IgD-negative memory B cell (primary cell): ENCODE data around the gene C1S. TPM values are rescaled to one million over a fixed set of nuclear protein-coding genes. Genes with fewer than 3 reads are reported as not detected.

ENCODE experiments used
- H3K27ac Mint-ChIP-seq, 3 donors: one replicate each; pipeline ENCODE4 v1.8.0; 2020 to 2022; ENCODE audit warnings: mild to moderate bottlenecking in 3 of 3, mixed read lengths in 3 of 3, moderate library complexity in 1 of 3
- H3K27me3 Mint-ChIP-seq: one replicate; pipeline ENCODE4 v1.8.0; 2021; ENCODE audit warnings: mixed read lengths
- H3K36me3 Mint-ChIP-seq: one replicate; pipeline ENCODE4 v1.8.0; 2020; ENCODE audit warnings: mild to moderate bottlenecking, mixed read lengths
- H3K4me1 Mint-ChIP-seq, 3 donors: one replicate each; pipeline ENCODE4 v1.8.0; 2020 to 2022; ENCODE audit warnings: mixed read lengths in 3 of 3, mild to moderate bottlenecking in 1 of 3
- H3K4me3 Mint-ChIP-seq, 4 donors: one replicate each; pipeline ENCODE4 v1.8.0; 2020 to 2022; ENCODE audit warnings: mild to moderate bottlenecking in 4 of 4, mixed read lengths in 4 of 4, moderate library complexity in 3 of 4
- H3K9me3 Mint-ChIP-seq, 3 donors: one replicate each; pipeline ENCODE4 v1.8.0; 2020 to 2021; ENCODE audit warnings: mixed read lengths in 3 of 3, mild to moderate bottlenecking in 1 of 3
- polyA plus RNA-seq: library from polyadenylated mRNA; unstranded; fragments of 300-500 nt; fragmentation: Illumina TruSeq; gene quantifications from one replicate; pipeline ENCODE4 v1.2.3, GENCODE V29; 2021

Gene C1S
- polyA plus RNA-seq, 1 donor from 2014 or later, result not detected

GRCh38 chr12:7112041-7112440 lies 51.5 kb downstream of the C1S start:
- H3K36me3 Mint-ChIP-seq, result no peaks in the 10 kb centered on the region
- H3K4me1 Mint-ChIP-seq, result peaks cover 10 to 21% (median 11%) of the 10 kb centered on the region in 3 donors
- H3K9me3 Mint-ChIP-seq, result no peaks in the 10 kb centered on the region
- no peaks in the 10 kb centered on the region for H3K27me3 Mint-ChIP-seq
- H3K27ac Mint-ChIP-seq, result no peak overlapping the region
- H3K4me3 Mint-ChIP-seq, result no peak overlapping the region

GRCh38 chr12:7113389-7113871 lies 52.9 kb downstream of the C1S start:
- Mint-ChIP-seq H3K9me3 (no peaks in the 10 kb centered on the region), H3K27ac (peak overlapping the region in 1 of 3 donors; percentile 18), H3K27me3 (no peaks in the 10 kb centered on the region), H3K4me1 (peaks cover 6 to 16% (median 6%) of the 10 kb centered on the region in 3 donors), H3K36me3 (no peaks in the 10 kb centered on the region), H3K4me3 (peak overlapping the region in 2 of 4 donors; percentile 61 to 72)

GRCh38 chr12:7114008-7114407 lies 53.5 kb downstream of the C1S start:
- H3K27ac Mint-ChIP-seq, result peak overlapping the region in 1 of 3 donors; percentile 20
- no peaks in the 10 kb centered on the region for H3K9me3 Mint-ChIP-seq
- no peaks in the 10 kb centered on the region for H3K36me3 Mint-ChIP-seq
- no peaks in the 10 kb centered on the region for H3K27me3 Mint-ChIP-seq
- H3K4me3 Mint-ChIP-seq, result no peak overlapping the region
- H3K4me1 Mint-ChIP-seq, result peaks cover 6 to 16% (median 6%) of the 10 kb centered on the region in 3 donors

- H3K36me3 Mint-ChIP-seq, result no peaks in the 10 kb centered on the region
- no peaks in the 10 kb centered on the region for H3K27me3 Mint-ChIP-seq
- no peaks in the 10 kb centered on the region for H3K9me3 Mint-ChIP-seq
- H3K4me3 Mint-ChIP-seq, result no peak overlapping the region
- peaks cover 4 to 8% (median 6%) of the 10 kb centered on the region in 3 donors for H3K4me1 Mint-ChIP-seq
- no peak overlapping the region for H3K27ac Mint-ChIP-seq
Observed at GRCh38 chr12:7114851-7115250, 54.3 kb downstream of the C1S start.

- H3K27me3 Mint-ChIP-seq, result no peaks in the 10 kb centered on the region
Observed at GRCh38 chr12:7116196-7116595, 55.7 kb downstream of the C1S start.

GRCh38 chr12:7116916-7117315 lies 56.4 kb downstream of the C1S start:
- Mint-ChIP-seq H3K4me3 (no peak overlapping the region), H3K27ac (no peak overlapping the region), H3K27me3 (no peaks in the 10 kb centered on the region), H3K4me1 (peaks cover 4 to 6% (median 5%) of the 10 kb centered on the region in 3 donors), H3K36me3 (no peaks in the 10 kb centered on the region), H3K9me3 (no peaks in the 10 kb centered on the region)

More at GRCh38 chr12:7116196-7116595, 55.7 kb downstream of the C1S start:
- H3K4me3 Mint-ChIP-seq, result no peak overlapping the region
- no peaks in the 10 kb centered on the region for H3K9me3 Mint-ChIP-seq
- H3K4me1 Mint-ChIP-seq, result peaks cover 4 to 6% (median 4%) of the 10 kb centered on the region in 3 donors
- no peak overlapping the region for H3K27ac Mint-ChIP-seq
- no peaks in the 10 kb centered on the region for H3K36me3 Mint-ChIP-seq

GRCh38 chr12:7117670-7118069 lies 57.2 kb downstream of the C1S start:
- Mint-ChIP-seq H3K4me3 (no peak overlapping the region), H3K4me1 (peaks cover 4 to 6% (median 5%) of the 10 kb centered on the region in 3 donors), H3K27ac (no peak overlapping the region), H3K27me3 (no peaks in the 10 kb centered on the region), H3K9me3 (no peaks in the 10 kb centered on the region), H3K36me3 (no peaks in the 10 kb centered on the region)

GRCh38 chr12:7118881-7119280 lies 58.4 kb downstream of the C1S start:
- Mint-ChIP-seq H3K36me3 (no peaks in the 10 kb centered on the region), H3K4me1 (peaks cover 0 to 1% (median 0%) of the 10 kb centered on the region in 3 donors), H3K4me3 (no peak overlapping the region), H3K27ac (no peak overlapping the region), H3K27me3 (no peaks in the 10 kb centered on the region), H3K9me3 (no peaks in the 10 kb centered on the region)

GRCh38 chr12:7120166-7120565 lies 59.6 kb downstream of the C1S start:
- Mint-ChIP-seq H3K4me1 (peaks cover 0 to 1% (median under 1%) of the 10 kb centered on the region in 3 donors), H3K9me3 (no peaks in the 10 kb centered on the region), H3K4me3 (no peak overlapping the region), H3K27ac (no peak overlapping the region), H3K27me3 (no peaks in the 10 kb centered on the region), H3K36me3 (peaks cover 2% of the 10 kb centered on the region)

Other genes starting within 250 kb of the C1S start
- not detected for gene GPR162, start 238.9 kb upstream of the C1S start, polyA plus RNA-seq
- not detected for gene P3H3, start 232.3 kb upstream of the C1S start, polyA plus RNA-seq
- not detected for gene GNB3, start 219.8 kb upstream of the C1S start, polyA plus RNA-seq
- gene CDCA3, start 209.4 kb upstream of the C1S start, polyA plus RNA-seq, result 0.60 TPM
- 33.2 TPM for gene USP5, start 208.6 kb upstream of the C1S start, polyA plus RNA-seq
- gene TPI1, start 193.2 kb upstream of the C1S start, polyA plus RNA-seq, result 490 TPM
- gene SPSB2, start 187.4 kb upstream of the C1S start, polyA plus RNA-seq, result 10.6 TPM
- 4.9 TPM for gene LRRC23, start 155.9 kb upstream of the C1S start, polyA plus RNA-seq
- 21.7 TPM for gene ENO2, start 146.1 kb upstream of the C1S start, polyA plus RNA-seq
- gene ATN1, start 132.8 kb upstream of the C1S start, polyA plus RNA-seq, result 1.4 TPM
- not detected for gene RNU7-1, start 116.9 kb upstream of the C1S start, polyA plus RNA-seq
- gene C12orf57, start 116.7 kb upstream of the C1S start, polyA plus RNA-seq, result 141 TPM
- gene PTPN6, start 109.4 kb upstream of the C1S start, polyA plus RNA-seq, result 1,038 TPM
- 123 TPM for gene PHB2, start 90.1 kb upstream of the C1S start, polyA plus RNA-seq
- 62.0 TPM for gene EMG1, start 89.8 kb upstream of the C1S start, polyA plus RNA-seq
- 11.6 TPM for gene LPCAT3, start 42.2 kb upstream of the C1S start, polyA plus RNA-seq
- not detected for gene C1R, start 31.7 kb downstream of the C1S start, polyA plus RNA-seq
- gene C1RL, start 48.5 kb downstream of the C1S start, polyA plus RNA-seq, result 8.2 TPM
- not detected for gene RBP5, start 68.2 kb downstream of the C1S start, polyA plus RNA-seq
- 2.9 TPM for gene CLSTN3, start 69.7 kb downstream of the C1S start, polyA plus RNA-seq
- 18.2 TPM for gene PEX5, start 129.0 kb downstream of the C1S start, polyA plus RNA-seq
- gene ACSM4, start 243.4 kb downstream of the C1S start, polyA plus RNA-seq, result not detected